Esophagus mucosa (tissue), 1 donor: Measurements from ENCODE around the gene HUWE1. TPM values are rescaled to one million over a fixed set of nuclear protein-coding genes. Genes with fewer than 3 reads are reported as not detected.
"Not testable (repeated sequence)": the region's sequence is repeated elsewhere in the genome, so short reads cannot be mapped to it uniquely, and the experiment has no call there.

Experiments
- ATAC-seq: fragments of 200-7000 bp; cut with Tn5 transposase; one replicate; pipeline ENCODE4 v1.9.1; 2020
- total RNA-seq: library from RNA; stranded (reverse); gene quantifications from one replicate; pipeline ENCODE4 v1.2.4, GENCODE V29; 2023
- donor health status: DM: yes; HTN: yes; CAD: no.

Gene HUWE1
- total RNA-seq, 1 donor from 2014 or later = 136 TPM

- no peak for ATAC-seq
Observed at GRCh38 chrX:53605004-53605403, 81.5 kb downstream of the HUWE1 start.

- ATAC-seq = peak; percentile 53
Observed at GRCh38 chrX:53599781-53600396, 86.6 kb downstream of the HUWE1 start.

- no peak for ATAC-seq
Observed at GRCh38 chrX:53598169-53598568, 88.3 kb downstream of the HUWE1 start.

- ATAC-seq = no peak
Observed at GRCh38 chrX:53595266-53595810, 91.2 kb downstream of the HUWE1 start.

GRCh38 chrX:53594354-53594753, 92.2 kb downstream of the HUWE1 start:
- ATAC-seq = no peak

- ATAC-seq = no peak
Observed at GRCh38 chrX:53587795-53588420, 98.6 kb downstream of the HUWE1 start.

GRCh38 chrX:53584891-53585290, 101.6 kb downstream of the HUWE1 start:
- no peak for ATAC-seq

GRCh38 chrX:53583571-53583970, 102.9 kb downstream of the HUWE1 start:
- ATAC-seq = no peak

GRCh38 chrX:53580742-53581504, 105.6 kb downstream of the HUWE1 start:
- no peak for ATAC-seq

- ATAC-seq = no peak
Observed at GRCh38 chrX:53571494-53571893, 115.0 kb downstream of the HUWE1 start.

GRCh38 chrX:53563324-53563723, 123.2 kb downstream of the HUWE1 start:
- ATAC-seq = no peak

GRCh38 chrX:53561912-53562311, 124.6 kb downstream of the HUWE1 start:
- no peak for ATAC-seq

GRCh38 chrX:53558646-53559045, 127.9 kb downstream of the HUWE1 start:
- ATAC-seq = no peak

GRCh38 chrX:53556868-53557267, 129.7 kb downstream of the HUWE1 start:
- no peak for ATAC-seq

GRCh38 chrX:53550756-53551463, 135.6 kb downstream of the HUWE1 start:
- ATAC-seq = no peak

GRCh38 chrX:53547668-53548067, 138.9 kb downstream of the HUWE1 start:
- ATAC-seq = no peak

- no peak for ATAC-seq
Observed at GRCh38 chrX:53544936-53545335, 141.6 kb downstream of the HUWE1 start.

- no peak for ATAC-seq
Observed at GRCh38 chrX:53538781-53539180, 147.7 kb downstream of the HUWE1 start.

- not testable (repeated sequence) for ATAC-seq
Observed at GRCh38 chrX:53531255-53531966, 155.1 kb downstream of the HUWE1 start.

GRCh38 chrX:53526999-53527398, 159.5 kb downstream of the HUWE1 start:
- no peak for ATAC-seq

GRCh38 chrX:53511322-53511721, 175.2 kb downstream of the HUWE1 start:
- ATAC-seq = no peak

GRCh38 chrX:53504035-53504434, 182.5 kb downstream of the HUWE1 start:
- ATAC-seq = not testable (repeated sequence)
